ENCODE results near the gene C1QTNF3. TPM values are rescaled to one million over a fixed set of nuclear protein-coding genes. Genes with fewer than 3 reads are reported as not detected.

C1QTNF3 gene
- total RNA-seq (2022; extraction: Qiagen RNA extraction; ENCODE audit: low read depth), result 0.13 to 0.23 TPM (median 0.20 TPM) in 4 of 5 replicates, not detected in the other

GRCh38 chr5:34043099-34043876 lies at the start of gene C1QTNF3:
TSS of gene C1QTNF3 (minus strand) at chr5:34043213. CDS start at chr5:34043125, 88 bp downstream.

GRCh38 chr5:34007621-34008600 lies 35.1 kb downstream of the C1QTNF3 start, which contains the start of gene AMACR:
TSS of gene AMACR (minus strand) at chr5:34008050. CDS start at chr5:34008019, 31 bp downstream.

GRCh38 chr5:33984671-33985124 lies 58.3 kb downstream of the C1QTNF3 start, which contains the start of gene SLC45A2:
TSS of gene SLC45A2 (minus strand) at chr5:33984693. CDS start at chr5:33984583, 110 bp downstream.

Other genes with a start within 250 kb of the C1QTNF3 start
- gene ADAMTS12, start 151.2 kb downstream of the C1QTNF3 start, total RNA-seq (2022; extraction: Qiagen RNA extraction; ENCODE audit: low read depth), result 8.0 to 9.5 TPM (median 9.0 TPM) in 5 replicates
- gene RXFP3, start 106.8 kb downstream of the C1QTNF3 start, total RNA-seq (2022; extraction: Qiagen RNA extraction; ENCODE audit: low read depth), result not detected in 5 replicates
- gene SLC45A2, start 58.5 kb downstream of the C1QTNF3 start, total RNA-seq (2022; extraction: Qiagen RNA extraction; ENCODE audit: low read depth), result not detected in 5 replicates
- gene AMACR, start 35.2 kb downstream of the C1QTNF3 start, total RNA-seq (2022; extraction: Qiagen RNA extraction; ENCODE audit: low read depth), result 12.6 to 17.7 TPM (median 15.3 TPM) in 5 replicates

All from A549 treated with DMSO at 1 μM for 4 hours (cell line).